ENCODE measurements around the gene ST13.
A peak's percentile ranks its signal among the peaks of the same experiment; 100 is the strongest.
"Not testable (repeated sequence)": the region's sequence is repeated elsewhere in the genome, so short reads cannot be mapped to it uniquely, and the experiment has no call there.

ST13 gene

GRCh38 chr22:40856513-40857308 is at the start of gene ST13, which contains the start of gene XPNPEP3:
TSS of gene ST13 (minus strand) at chr22:40856639. CDS start at chr22:40856540, 99 bp downstream.
TSS of gene XPNPEP3 (plus strand) at chr22:40857148. CDS start at chr22:40857182, 34 bp downstream.
- peak; percentile 92 to 95 for DNase-seq (ENCODE audit: low read depth in 2 of 2)

GRCh38 chr22:40904101-40904500 is 47.7 kb upstream of the ST13 start:
- DNase-seq (ENCODE audit: low read depth in 2 of 2), result no peak

DNA sequence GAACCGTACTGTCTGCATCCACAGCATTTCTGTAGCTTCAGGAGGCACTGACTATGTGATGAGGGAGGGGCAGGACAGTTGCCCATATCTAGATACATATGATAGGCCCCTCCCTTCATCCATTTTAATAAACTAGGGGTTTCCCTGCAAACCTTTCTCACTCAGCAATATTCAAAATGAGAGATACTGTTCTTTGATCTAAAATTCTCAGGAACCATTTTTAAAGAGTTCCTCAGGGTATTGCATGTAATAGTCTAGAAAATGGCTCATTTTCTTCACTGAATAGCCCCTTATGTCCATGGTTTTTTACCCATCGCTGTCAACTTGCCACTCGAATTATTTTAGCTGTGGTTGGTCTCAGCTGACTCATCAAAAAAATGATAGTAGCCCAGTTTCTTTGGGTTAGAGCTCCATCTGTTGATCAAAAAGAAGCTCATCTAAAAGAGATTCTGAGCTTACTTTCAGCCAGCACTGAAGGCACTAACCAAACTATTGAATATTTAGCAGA is 42.5 kb upstream of the ST13 start:
- no peak for DNase-seq (ENCODE audit: low read depth in 2 of 2)

DNA sequence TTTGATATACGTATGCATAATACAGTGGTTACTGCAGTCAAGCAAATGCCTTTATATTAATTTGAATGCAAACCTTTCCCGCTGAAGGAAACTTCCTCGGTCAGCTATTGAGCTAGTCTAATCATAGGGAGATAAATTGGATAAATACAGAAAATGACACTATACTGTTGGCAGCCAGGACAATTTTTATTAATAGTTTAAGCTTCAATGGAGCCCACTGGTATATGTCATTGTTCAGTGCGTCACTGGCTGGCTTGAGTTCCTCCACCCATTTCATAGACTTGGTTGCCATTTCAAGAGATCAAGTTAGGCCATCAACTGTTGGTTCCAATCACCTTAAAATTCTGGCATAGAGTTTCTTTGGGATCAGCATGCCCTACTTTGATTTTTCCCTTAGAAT is 38.0 kb upstream of the ST13 start:
- no peak for DNase-seq (ENCODE audit: low read depth in 2 of 2)

- DNase-seq (ENCODE audit: low read depth in 2 of 2), result no peak
Observed at GRCh38 chr22:40890881-40891280, 34.4 kb upstream of the ST13 start.

DNA sequence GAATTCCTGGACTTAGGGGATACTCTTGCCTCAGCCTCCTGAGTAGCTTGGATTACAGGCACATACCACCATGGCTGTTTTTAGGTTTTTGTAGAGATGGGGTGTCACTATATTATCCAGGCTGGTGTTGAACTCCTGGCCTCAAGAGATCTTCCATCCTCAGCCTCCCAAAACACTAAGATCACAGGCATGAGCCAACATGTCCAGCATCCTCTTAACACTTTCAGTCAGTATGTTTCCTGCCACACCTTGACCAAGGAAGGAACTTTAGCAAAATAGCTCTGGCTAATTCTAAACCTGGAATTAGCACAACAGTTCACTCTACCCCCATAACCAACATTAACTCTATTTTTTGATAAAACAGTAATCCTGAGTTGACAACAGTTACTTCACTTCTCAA is 32.7 kb upstream of the ST13 start:
- DNase-seq (ENCODE audit: low read depth in 2 of 2), result no peak

DNA sequence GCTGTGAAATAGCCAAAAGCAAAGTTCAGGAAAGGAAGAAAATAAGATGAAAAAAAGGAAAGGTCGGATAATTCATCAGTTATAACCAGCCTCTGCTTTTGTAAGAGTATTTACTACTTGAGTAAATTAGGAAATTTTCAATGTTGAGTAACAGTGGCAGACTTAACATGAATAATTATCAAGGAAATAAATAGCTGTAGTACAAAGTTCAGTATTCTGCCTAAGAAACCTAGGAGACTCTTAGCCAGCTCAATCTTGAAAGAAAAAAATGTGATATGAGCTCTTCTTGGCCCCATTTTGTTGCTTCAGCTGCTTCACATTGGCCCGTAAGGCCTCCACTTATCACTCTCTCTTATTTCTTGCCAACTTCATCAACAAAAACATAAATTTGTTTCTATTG is 22.5 kb upstream of the ST13 start:
- no peak for DNase-seq (ENCODE audit: low read depth in 2 of 2)

DNA sequence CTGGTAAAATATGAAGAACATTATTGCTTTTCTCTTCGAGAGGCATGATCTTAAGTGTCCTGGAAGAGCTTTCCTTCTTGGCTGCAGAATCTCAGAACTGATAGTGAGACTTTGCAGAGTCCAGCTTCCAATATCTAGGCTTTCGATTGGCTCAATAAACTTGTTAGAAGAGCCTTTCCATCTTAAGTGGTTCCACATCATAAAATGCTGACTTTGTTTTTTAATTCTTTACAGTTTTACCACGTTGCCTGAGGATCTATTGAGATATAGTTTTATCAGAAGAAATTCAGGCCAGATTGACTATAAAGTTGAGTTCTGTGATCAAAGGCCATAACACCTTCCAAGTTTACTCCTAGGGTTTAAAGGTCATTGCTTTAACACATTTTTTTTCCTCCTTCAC is 21.0 kb upstream of the ST13 start:
- DNase-seq (ENCODE audit: low read depth in 2 of 2), result no peak

DNA sequence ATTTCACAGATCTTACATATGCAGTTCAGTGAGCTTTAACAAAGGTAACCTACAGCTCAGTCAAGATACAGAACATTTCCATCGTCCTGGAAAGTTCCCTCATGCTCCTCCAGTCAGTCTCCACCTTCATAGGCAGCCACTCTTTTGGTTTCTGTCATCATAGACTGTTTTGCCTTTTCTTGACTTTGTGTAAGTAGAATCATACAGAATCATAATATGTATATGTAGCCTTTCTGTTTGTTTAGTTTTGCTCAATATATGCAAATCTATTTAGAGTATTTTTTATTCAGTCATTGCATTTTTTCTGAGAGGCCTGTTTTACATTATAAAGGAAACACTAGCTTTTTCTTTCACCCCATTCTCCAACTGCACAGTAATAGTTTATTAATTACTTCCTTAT is 20.5 kb upstream of the ST13 start:
- DNase-seq (ENCODE audit: low read depth in 2 of 2), result no peak

DNA sequence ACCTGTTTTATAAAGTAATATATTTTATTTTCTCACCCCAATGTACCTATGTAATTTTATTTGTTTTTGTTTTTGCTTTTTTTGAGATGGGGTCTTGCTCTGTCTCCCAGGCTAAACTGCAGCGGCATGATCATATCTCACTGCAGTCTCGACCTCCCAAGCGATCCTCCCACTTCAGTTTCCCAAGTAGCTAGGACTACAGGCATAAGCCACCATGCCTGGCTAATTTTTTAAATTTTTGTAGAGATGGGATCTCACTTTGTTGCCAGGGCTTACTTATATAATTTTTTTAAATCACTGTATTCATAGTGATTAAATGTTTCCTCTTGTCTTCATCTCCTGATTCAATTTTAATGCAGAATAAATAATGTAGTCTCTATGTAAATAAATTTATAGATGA is 18.7 kb upstream of the ST13 start:
- DNase-seq (ENCODE audit: low read depth in 2 of 2), result no peak

- no peak for DNase-seq (ENCODE audit: low read depth in 2 of 2)
Observed at GRCh38 chr22:40874016-40874415, 17.6 kb upstream of the ST13 start.

DNA sequence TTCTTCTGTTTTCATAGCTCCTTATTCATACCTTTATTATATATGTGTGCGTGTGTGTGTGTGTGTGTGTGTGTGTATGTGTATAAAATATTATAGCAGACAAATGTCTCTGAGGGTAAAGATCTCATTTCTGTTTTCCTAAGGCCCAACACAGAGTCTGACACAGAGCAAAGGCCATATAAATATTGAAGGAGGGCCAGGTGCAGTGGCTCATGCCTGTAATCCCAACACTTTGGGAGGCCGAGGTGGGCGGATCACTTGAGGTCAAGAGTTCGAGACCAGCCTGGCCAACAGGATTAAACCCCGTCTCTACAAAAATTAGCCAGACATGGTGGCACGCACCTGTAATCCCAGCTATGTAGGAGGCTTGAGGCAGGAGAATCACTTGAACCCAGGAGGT is 11.9 kb upstream of the ST13 start:
- DNase-seq (ENCODE audit: low read depth in 2 of 2), result not testable (repeated sequence)

GRCh38 chr22:40867109-40867508 is 10.7 kb upstream of the ST13 start:
- no peak for DNase-seq (ENCODE audit: low read depth in 2 of 2)

GRCh38 chr22:40862537-40862936 is 6.1 kb upstream of the ST13 start:
- no peak for DNase-seq (ENCODE audit: low read depth in 2 of 2)

DNA sequence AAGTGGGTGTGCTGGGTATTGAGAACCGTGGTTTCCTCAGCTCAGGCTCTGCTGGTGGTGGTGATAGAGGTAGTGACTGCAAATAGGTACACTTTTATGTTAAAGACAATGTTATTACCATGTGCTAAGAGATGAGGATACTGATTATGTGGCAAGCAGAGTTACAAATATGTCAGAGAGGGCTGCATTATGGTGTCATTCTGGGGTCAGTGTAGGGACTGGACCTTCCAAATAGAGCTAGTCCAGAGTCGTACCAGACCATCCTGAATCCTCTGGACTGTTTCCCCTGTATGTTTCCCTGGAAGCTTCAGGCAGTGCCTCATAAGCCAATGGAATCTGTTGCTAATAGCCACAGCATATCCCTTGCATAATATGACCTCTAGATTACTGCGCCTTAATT is 5.6 kb upstream of the ST13 start, which contains the start of gene DNAJB7:
Gene DNAJB7, minus strand, starts transcription at position 101 of the 400 bp plus-strand sequence. CDS start 119 bp downstream, outside the sequence.
- DNase-seq (ENCODE audit: low read depth in 2 of 2), result no peak

DNA sequence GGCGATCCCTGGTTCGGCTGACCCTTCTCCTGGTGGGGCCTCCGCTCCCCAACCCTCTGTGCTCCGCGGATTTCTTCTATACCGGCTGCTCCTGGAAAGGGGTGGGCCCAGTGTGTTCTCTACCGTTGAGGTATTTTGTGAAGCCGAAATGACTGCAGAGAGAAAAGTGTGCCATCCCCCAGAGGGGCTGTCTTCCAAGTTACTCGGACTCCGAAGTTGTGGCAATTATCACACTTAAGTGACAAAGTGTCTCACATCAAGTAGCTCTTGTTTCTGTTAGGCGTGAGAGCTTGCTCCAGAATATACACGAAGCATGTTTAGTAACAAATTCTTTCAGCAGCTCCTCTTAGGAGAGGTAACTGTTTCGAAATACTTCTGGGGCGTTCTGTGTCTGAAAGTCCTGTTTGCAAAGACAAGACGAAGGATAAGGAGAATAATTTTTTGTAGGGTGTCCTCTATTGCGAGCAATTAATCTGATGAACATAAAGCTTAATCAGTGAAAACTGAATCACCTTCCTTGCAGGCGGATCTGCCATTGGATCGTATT is 943 bp upstream of the ST13 start:
- DNase-seq (ENCODE audit: low read depth in 2 of 2), result no peak

DNA sequence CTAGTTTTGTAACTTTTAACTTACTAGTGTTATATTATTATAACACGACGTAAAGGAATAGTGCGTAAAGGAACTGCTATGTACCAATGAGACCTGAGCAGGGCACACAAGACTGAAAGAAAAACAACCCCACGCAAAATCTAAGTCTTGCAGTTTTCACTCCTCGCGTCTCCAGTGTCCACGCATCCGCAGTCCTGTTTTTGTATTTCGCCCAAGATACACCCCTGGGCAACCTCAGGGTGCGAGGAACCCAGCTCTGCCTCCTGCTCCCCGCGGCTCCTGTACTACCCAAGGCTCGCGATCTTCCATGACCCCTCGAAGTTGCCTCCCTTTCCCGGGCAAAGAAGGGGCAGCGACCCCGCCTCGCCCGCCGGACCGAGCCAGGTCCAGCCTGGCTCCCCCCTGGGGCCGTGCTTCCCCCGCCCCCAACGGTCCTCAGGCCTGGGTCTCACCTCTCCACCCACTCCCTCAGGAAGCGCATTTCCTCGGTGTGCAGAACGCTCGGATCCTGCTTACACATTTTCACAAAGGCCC is 393 bp downstream of the ST13 start:
- no peak for DNase-seq (ENCODE audit: low read depth in 2 of 2)

GRCh38 chr22:40855071-40855978 is 1.1 kb downstream of the ST13 start:
- DNase-seq (ENCODE audit: low read depth in 2 of 2), result no peak

DNA sequence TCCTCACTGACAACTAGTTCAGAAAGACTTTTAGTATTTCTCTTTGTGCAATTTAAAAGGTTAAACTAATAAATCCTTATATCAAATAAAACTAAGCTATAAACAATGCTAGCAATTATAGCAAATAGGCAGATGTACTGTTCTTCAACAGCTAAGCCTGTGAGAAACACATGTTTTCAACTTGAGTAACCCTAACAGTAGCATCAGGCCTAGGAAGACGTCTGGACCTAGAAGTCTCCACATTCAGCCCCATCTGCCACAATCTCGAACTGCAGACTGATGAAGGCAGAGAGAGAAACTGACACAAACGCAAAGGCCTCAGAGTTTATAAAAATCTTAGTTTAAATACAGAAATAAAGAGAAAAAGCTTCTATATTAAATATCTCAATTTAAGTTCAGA is 2.5 kb downstream of the ST13 start:
- DNase-seq (ENCODE audit: low read depth in 2 of 2), result no peak

- DNase-seq (ENCODE audit: low read depth in 2 of 2), result no peak
Observed at GRCh38 chr22:40853333-40853732, 3.1 kb downstream of the ST13 start.

DNA sequence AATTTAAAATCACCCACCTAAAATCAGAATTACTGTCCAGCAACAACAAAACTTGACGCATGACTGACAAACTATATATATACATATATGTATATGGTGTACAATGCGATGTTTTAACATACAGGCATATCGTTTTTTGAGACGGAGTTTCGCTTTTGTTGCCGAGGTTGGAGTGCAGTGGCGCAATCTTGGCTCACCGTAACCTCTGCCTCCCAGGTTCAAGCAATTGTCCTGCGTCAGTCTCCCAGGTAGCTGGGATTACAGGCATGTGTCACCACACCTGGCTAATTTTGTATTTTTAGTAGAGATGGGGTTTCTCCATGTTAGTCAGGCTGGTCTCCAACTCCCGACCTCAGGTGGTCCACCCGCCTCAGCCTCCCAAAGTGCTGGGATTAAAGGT is 10.6 kb downstream of the ST13 start:
- DNase-seq (ENCODE audit: low read depth in 2 of 2), result not testable (repeated sequence)

DNA sequence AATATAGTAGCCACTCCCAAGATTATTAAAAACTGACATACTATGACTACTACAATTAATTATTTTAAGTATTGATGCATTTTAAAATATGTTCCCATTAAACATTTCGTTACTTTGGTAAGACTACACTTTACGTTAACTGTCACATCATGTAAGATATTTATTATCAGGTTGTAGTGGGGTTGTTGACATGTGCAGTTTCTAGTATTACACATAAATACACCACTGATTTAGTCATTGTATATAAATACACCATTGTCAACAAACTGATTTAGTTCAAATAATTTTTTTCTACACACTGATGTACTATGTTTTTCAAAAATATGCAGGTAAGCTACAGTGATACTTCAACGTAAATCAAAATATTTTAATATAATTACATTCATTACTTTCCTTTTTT is 11.5 kb downstream of the ST13 start:
- DNase-seq (ENCODE audit: low read depth in 2 of 2), result no peak
